GM23338 (cell line): ENCODE measurements around the gene ATP10B. TPM values are rescaled to one million over a fixed set of nuclear protein-coding genes. Genes with fewer than 3 reads are reported as not detected.
A peak's percentile ranks its signal among the peaks of the same experiment; 100 is the strongest.
"Not testable (repeated sequence)": the region's sequence is repeated elsewhere in the genome, so short reads cannot be mapped to it uniquely, and the experiment has no call there.

Source experiments
- ATAC-seq: fragments of 200-7000 bp; cut with Tn5 transposase; 3 replicates; pipeline ENCODE4 v1.9.1; 2020
- DNase-seq: peaks from one replicate; pipeline ENCODE4 v3.0.0-alpha.2; 2015; ENCODE audit warnings: low spot score
- H2AFZ ChIP-seq: fragments of 200-600 bp; sonication (generic); 2 replicates; pipeline ENCODE4 v1.8.0; 2016; ENCODE audit warnings: antibody characterized with exemption, mild to moderate bottlenecking, moderate library complexity
- H3F3A ChIP-seq: fragments of 200-600 bp; sonication (generic); replicated peaks from 2 replicates; pipeline ENCODE4 v1.8.0; 2017; ENCODE audit warnings: antibody characterized with exemption, mixed run types, low read depth
- H3K27ac ChIP-seq: fragments of 200-600 bp; sonication (generic); 2 replicates; pipeline ENCODE4 v1.6.1; 2016; ENCODE audit warnings: low read depth
- H3K27me3 ChIP-seq: fragments of 200-600 bp; sonication (generic); 2 replicates; pipeline ENCODE4 v1.8.0; 2016; ENCODE audit warnings: mild to moderate bottlenecking, mixed run types, moderate library complexity; ENCODE audit not compliant: insufficient read depth
- H3K36me3 ChIP-seq: fragments of 200-600 bp; sonication (generic); 2 replicates; pipeline ENCODE4 v1.8.0; 2016; ENCODE audit warnings: mild to moderate bottlenecking; ENCODE audit not compliant: insufficient read depth
- H3K4me1 ChIP-seq: fragments of 200-600 bp; sonication (generic); 2 replicates; pipeline ENCODE4 v1.8.0; 2016; ENCODE audit warnings: mild to moderate bottlenecking, moderate library complexity; ENCODE audit not compliant: insufficient read depth
- H3K4me2 ChIP-seq: fragments of 200-600 bp; sonication (generic); 2 replicates; pipeline ENCODE4 v1.7.1; 2017; ENCODE audit warnings: mixed run types
- H3K4me3 ChIP-seq: fragments of 200-600 bp; sonication (generic); 2 replicates; pipeline ENCODE4 v1.6.1; 2016; ENCODE audit warnings: mixed run types
- H3K79me2 ChIP-seq: fragments of 200-600 bp; sonication (generic); replicated peaks from 2 replicates; pipeline ENCODE4 v1.8.0; 2017; ENCODE audit warnings: mild to moderate bottlenecking; ENCODE audit not compliant: insufficient read depth
- H3K9me2 ChIP-seq: fragments of 200-600 bp; sonication (generic); 2 replicates; pipeline ENCODE4 v1.8.0; 2017; ENCODE audit not compliant: insufficient read depth
- H4K20me1 ChIP-seq: fragments of 200-600 bp; sonication (generic); replicated peaks from 2 replicates; pipeline ENCODE4 v1.8.0; 2017; ENCODE audit warnings: mild to moderate bottlenecking; ENCODE audit not compliant: insufficient read depth
- H3K27ac Mint-ChIP-seq: 2 replicates; pipeline ENCODE4 v1.8.0; 2020; ENCODE audit warnings: inconsistent platforms, mild to moderate bottlenecking, moderate library complexity, mixed read lengths
- H3K27me3 Mint-ChIP-seq: 3 replicates; pipeline ENCODE4 v1.8.0; 2022; ENCODE audit warnings: low read depth, mild to moderate bottlenecking, moderate library complexity, mixed read lengths, inconsistent platforms; ENCODE audit not compliant: insufficient read depth, poor library complexity
- H3K36me3 Mint-ChIP-seq: 3 replicates; pipeline ENCODE4 v1.8.0; 2021; ENCODE audit warnings: low read depth, mild to moderate bottlenecking, inconsistent platforms, moderate library complexity, mixed read lengths
- H3K4me1 Mint-ChIP-seq: 3 replicates; pipeline ENCODE4 v1.8.0; 2020; ENCODE audit warnings: mild to moderate bottlenecking, inconsistent platforms, mixed read lengths
- H3K4me3 Mint-ChIP-seq: 3 replicates; pipeline ENCODE4 v1.8.0; 2021; ENCODE audit warnings: moderate library complexity, mild to moderate bottlenecking, inconsistent platforms, mixed read lengths
- H3K9me3 Mint-ChIP-seq: 3 replicates; pipeline ENCODE4 v1.8.0; 2020; ENCODE audit warnings: moderate library complexity, mild to moderate bottlenecking, inconsistent platforms, mixed read lengths
- ETS1 ChIP-seq: IDR thresholded peaks from 2 replicates; pipeline ENCODE4 v1.6.1; 2016; ENCODE audit warnings: antibody characterized with exemption
- ZNF462 ChIP-seq: fragments of 250-450 bp; sonication (Bioruptor Pico); IDR thresholded peaks from 2 replicates; pipeline ENCODE4 v1.5.0; 2020; ENCODE audit warnings: mild to moderate bottlenecking, moderate library complexity
- polyA plus RNA-seq: library from polyadenylated mRNA; unstranded; fragments of >200 nt; fragmentation: Nextera tagmentation; extraction: Ambion mirVana; gene quantifications from 2 replicates; pipeline ENCODE4 v1.2.1, GENCODE V29; 2016
- total RNA-seq: library from RNA; depleted of rRNA; stranded (reverse); fragments of >200 nt; shearing (Covaris generic); gene quantifications from 2 replicates; pipeline ENCODE4 v1.2.3, GENCODE V29; 2014
- TF ChIP-seq, protein P1 (sequence below): IDR thresholded peaks from one replicate; pipeline ENCODE4 v1.6.1; 2018; ENCODE audit warnings: antibody characterized with exemption; ENCODE audit not compliant: unreplicated experiment

Gene ATP10B
- total and polyA plus RNA-seq, 2 experiments from 2014 or later: 0.11 to 0.14 TPM

DNA sequence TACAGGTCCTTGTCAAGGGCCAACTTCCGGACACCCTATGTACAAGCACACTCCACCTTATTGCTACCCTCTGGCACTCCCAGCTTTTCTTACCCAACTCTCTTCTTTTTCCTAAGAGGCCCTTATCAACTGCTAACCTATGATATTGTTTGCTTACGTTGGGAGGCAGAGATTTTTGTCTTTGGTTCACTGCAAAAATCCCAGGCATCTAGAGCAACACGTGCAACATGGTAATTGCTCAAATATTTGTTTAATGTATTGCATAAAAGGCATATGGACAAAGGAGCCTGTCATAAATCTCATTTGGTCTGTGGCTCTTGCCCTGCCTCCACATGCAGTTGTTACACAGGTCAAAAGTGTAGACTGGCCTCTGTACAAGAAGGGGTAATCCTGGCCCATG is 35.8 kb upstream of the ATP10B start (continued):
- TF ChIP-seq ZNF462 (no peak), ETS1 (no peak)
- TF ChIP-seq, protein P1, sequence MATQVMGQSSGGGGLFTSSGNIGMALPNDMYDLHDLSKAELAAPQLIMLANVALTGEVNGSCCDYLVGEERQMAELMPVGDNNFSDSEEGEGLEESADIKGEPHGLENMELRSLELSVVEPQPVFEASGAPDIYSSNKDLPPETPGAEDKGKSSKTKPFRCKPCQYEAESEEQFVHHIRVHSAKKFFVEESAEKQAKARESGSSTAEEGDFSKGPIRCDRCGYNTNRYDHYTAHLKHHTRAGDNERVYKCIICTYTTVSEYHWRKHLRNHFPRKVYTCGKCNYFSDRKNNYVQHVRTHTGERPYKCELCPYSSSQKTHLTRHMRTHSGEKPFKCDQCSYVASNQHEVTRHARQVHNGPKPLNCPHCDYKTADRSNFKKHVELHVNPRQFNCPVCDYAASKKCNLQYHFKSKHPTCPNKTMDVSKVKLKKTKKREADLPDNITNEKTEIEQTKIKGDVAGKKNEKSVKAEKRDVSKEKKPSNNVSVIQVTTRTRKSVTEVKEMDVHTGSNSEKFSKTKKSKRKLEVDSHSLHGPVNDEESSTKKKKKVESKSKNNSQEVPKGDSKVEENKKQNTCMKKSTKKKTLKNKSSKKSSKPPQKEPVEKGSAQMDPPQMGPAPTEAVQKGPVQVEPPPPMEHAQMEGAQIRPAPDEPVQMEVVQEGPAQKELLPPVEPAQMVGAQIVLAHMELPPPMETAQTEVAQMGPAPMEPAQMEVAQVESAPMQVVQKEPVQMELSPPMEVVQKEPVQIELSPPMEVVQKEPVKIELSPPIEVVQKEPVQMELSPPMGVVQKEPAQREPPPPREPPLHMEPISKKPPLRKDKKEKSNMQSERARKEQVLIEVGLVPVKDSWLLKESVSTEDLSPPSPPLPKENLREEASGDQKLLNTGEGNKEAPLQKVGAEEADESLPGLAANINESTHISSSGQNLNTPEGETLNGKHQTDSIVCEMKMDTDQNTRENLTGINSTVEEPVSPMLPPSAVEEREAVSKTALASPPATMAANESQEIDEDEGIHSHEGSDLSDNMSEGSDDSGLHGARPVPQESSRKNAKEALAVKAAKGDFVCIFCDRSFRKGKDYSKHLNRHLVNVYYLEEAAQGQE: no peak

- Mint-ChIP-seq H3K27ac (peak overlapping the region; percentile 57; the same call in 1 of the 2 replicates), H3K4me1 (peaks cover 18% of the 10 kb centered on the region), H3K4me3 (peak overlapping the region; percentile 89)
- not testable (repeated sequence) for H3K36me3 ChIP-seq, H3K27me3 Mint-ChIP-seq, H3K36me3 Mint-ChIP-seq, ATAC-seq, H3K9me3 Mint-ChIP-seq, H3K9me2 ChIP-seq, H3K27me3 ChIP-seq, H4K20me1 ChIP-seq, H3K27ac ChIP-seq, H3F3A ChIP-seq, DNase-seq, H3K79me2 ChIP-seq
- peak overlapping the region; percentile 62 for H3K4me3 ChIP-seq
- H2AFZ ChIP-seq: peak overlapping the region; percentile 80
- H3K4me2 ChIP-seq: peak overlapping the region; percentile 68
- H3K4me1 ChIP-seq: peaks cover 13% of the 10 kb centered on the region
Observed at GRCh38 chr5:160873560-160874200, 21.7 kb upstream of the ATP10B start.
